B cell (primary cell): ENCODE measurements around the gene NPTXR. TPM values are rescaled to one million over a fixed set of nuclear protein-coding genes. Genes with fewer than 3 reads are reported as not detected.
"Not testable (repeated sequence)": the region's sequence is repeated elsewhere in the genome, so short reads cannot be mapped to it uniquely, and the experiment has no call there.

Experiments used
- ATAC-seq: fragments of 200-7000 bp; cut with Tn5 transposase; one replicate; pipeline ENCODE4 v1.10.0; 2021; ENCODE audit warnings: low read depth, mild to moderate bottlenecking, moderate number of reproducible peaks, moderate library complexity
- CTCF ChIA-PET: fragments of 350-600 bp; sonication (Branson Sonifier 250); formaldehyde crosslinking; loops from one replicate; lab custom pipeline; 2021; ENCODE audit warnings: antibody characterized with exemption, inconsistent platforms; lab: Charles Lee
- POLR2A ChIA-PET: fragments of 350-600 bp; sonication (Branson Sonifier 250); formaldehyde crosslinking; loops from one replicate; lab custom pipeline; 2021; ENCODE audit warnings: antibody characterized with exemption; lab: Charles Lee
- DNase-seq: peaks from one replicate; pipeline ENCODE4 v3.0.0; 2013
- H2AFZ ChIP-seq: 2 replicates; pipeline ENCODE4 v1.6.1; 2012; ENCODE audit warnings: mild to moderate bottlenecking, low read depth, low read length; ENCODE audit not compliant: insufficient read depth, poor library complexity, severe bottlenecking
- H3K27ac ChIP-seq, 2 donors: 1 replicate in 1 of 2; 2 replicates in 1 of 2; pipeline ENCODE4 v1.5.1; 2012 to 2013; ENCODE audit warnings: low read length in 2 of 2, mild to moderate bottlenecking in 2 of 2, moderate library complexity in 1 of 2
- H3K27me3 ChIP-seq, 4 experiments: fragments of 200-600 bp in 1 of 4; sonication (generic) in 1 of 4; replicated peaks in 1 of 4; 1 replicate in 2 of 4; 2 replicates in 2 of 4; pipeline versions ENCODE4 v1.6.1 to v1.7.0; 2013 to 2016; ENCODE audit warnings: low read length in 3 of 4, mild to moderate bottlenecking in 2 of 4, mixed read lengths in 1 of 4, moderate library complexity in 1 of 4; ENCODE audit not compliant: insufficient read depth in 4 of 4, control insufficient read depth in 3 of 4; ENCODE audit errors: control extremely low read depth in 1 of 4
- H3K36me3 ChIP-seq, 2 experiments: replicated peaks in 1 of 2; 1 replicate in 1 of 2; 2 replicates in 1 of 2; pipeline versions ENCODE4 v1.6.1 to v1.7.1; 2013; ENCODE audit warnings: low read length in 1 of 2; ENCODE audit not compliant: insufficient read depth in 2 of 2, control insufficient read depth in 1 of 2; ENCODE audit errors: control extremely low read depth in 1 of 2, extremely low read depth in 1 of 2
- H3K4me1 ChIP-seq, 2 donors: fragments of 200-600 bp in 1 of 2; sonication (generic) in 1 of 2; 1 replicate in 1 of 2; 2 replicates in 1 of 2; pipeline versions ENCODE4 v1.5.1 to v1.6.1; 2013 to 2017; ENCODE audit warnings: low read length in 2 of 2; ENCODE audit not compliant: control insufficient read depth in 2 of 2, insufficient read depth in 2 of 2
- H3K4me2 ChIP-seq: replicated peaks from 2 replicates; pipeline ENCODE3; 2012; ENCODE audit warnings: mild to moderate bottlenecking, low read depth, low read length; ENCODE audit not compliant: poor library complexity, severe bottlenecking
- H3K4me3 ChIP-seq, 5 experiments: fragments of 200-600 bp in 1 of 5; sonication (generic) in 1 of 5; 1 replicate in 3 of 5; 2 replicates in 2 of 5; pipeline versions ENCODE4 v1.5.1 to v1.7.0; 2011 to 2016; ENCODE audit warnings: low read length in 4 of 5, mild to moderate bottlenecking in 4 of 5, low read depth in 2 of 5, control low read depth in 1 of 5, moderate library complexity in 1 of 5; ENCODE audit not compliant: insufficient read depth in 1 of 5; ENCODE audit errors: control extremely low read depth in 1 of 5, extremely low read depth in 1 of 5
- H3K79me2 ChIP-seq: fragments of 200-600 bp; sonication (generic); one replicate; pipeline ENCODE4 v1.6.0; 2016; ENCODE audit warnings: low read length; ENCODE audit not compliant: control insufficient read depth, insufficient read depth
- H3K9ac ChIP-seq: fragments of 200-600 bp; sonication (generic); 2 replicates; pipeline ENCODE4 v1.6.1; 2017; ENCODE audit warnings: mild to moderate bottlenecking, low read length, moderate library complexity
- H3K9me3 ChIP-seq, 3 donors: one replicate each; pipeline versions ENCODE4 v1.6.1 to v1.7.1; 2013; ENCODE audit warnings: low read length in 2 of 3; ENCODE audit not compliant: control insufficient read depth in 2 of 3, insufficient read depth in 1 of 3; ENCODE audit errors: control extremely low read depth in 1 of 3
- H4K20me1 ChIP-seq: 2 replicates; pipeline ENCODE4 v1.6.0; 2012; ENCODE audit warnings: mild to moderate bottlenecking, low read length; ENCODE audit not compliant: insufficient read depth, control insufficient read depth, poor library complexity, severe bottlenecking
- H3K27ac Mint-ChIP-seq: one replicate; pipeline ENCODE4 v1.8.0; 2021; ENCODE audit warnings: mixed read lengths
- H3K27me3 Mint-ChIP-seq: one replicate; pipeline ENCODE4 v1.8.0; 2021; ENCODE audit warnings: mixed read lengths
- H3K4me1 Mint-ChIP-seq: one replicate; pipeline ENCODE4 v1.8.0; 2021; ENCODE audit warnings: mixed read lengths
- H3K4me3 Mint-ChIP-seq: one replicate; pipeline ENCODE4 v1.8.0; 2021; ENCODE audit warnings: mixed read lengths
- H3K9me3 Mint-ChIP-seq: one replicate; pipeline ENCODE4 v1.8.0; 2022; ENCODE audit warnings: mixed read lengths; ENCODE audit not compliant: insufficient read depth
- CTCF ChIP-seq: fragments of 200-600 bp; IDR thresholded peaks from one replicate; pipeline ENCODE4 v1.8.0; 2022; ENCODE audit warnings: antibody characterized with exemption, mild to moderate bottlenecking
- EZH2 ChIP-seq: IDR thresholded peaks from 2 replicates; pipeline ENCODE4 v1.6.1; 2012; ENCODE audit warnings: borderline replicate concordance, low read depth, mild to moderate bottlenecking, moderate library complexity, low read length; ENCODE audit not compliant: insufficient read depth, poor library complexity, severe bottlenecking
- WGBS: methylation state at CpG from one replicate; pipeline ENCODE4 v1.1.5; 2013; ENCODE audit warnings: missing lambda C conversion rate; ENCODE audit not compliant: insufficient coverage; 5-methylcytosine and 5-hydroxymethylcytosine counted together
- intact Hi-C: fragments of 100-400 bp; cut with micrococcal nuclease; formaldehyde crosslinking; loops from one replicate; pipeline ENCODE4 v1.10.0; 2022
- polyA plus RNA-seq: library from polyadenylated mRNA; depleted of rRNA; stranded (reverse); fragments of >200 nt; gene quantifications from 2 replicates; pipeline ENCODE4 v1.2.3, GENCODE V29; 2012
- total RNA-seq, 2 donors: library from RNA; stranded (reverse); fragments of 120-200 nt in 1 of 2; gene quantifications; 1 replicate in 1 of 2; 2 replicates in 1 of 2; pipeline versions ENCODE4 v1.2.3 to v1.2.4, GENCODE V29; 2013 to 2022

Gene NPTXR
- total and polyA plus RNA-seq, 2 donors (not counting 1 experiment from before 2014, with no cell fraction given) = 0.16 to 0.71 TPM

GRCh38 chr22:38811241-38811640 is 32.6 kb downstream of the NPTXR start:
- no peak for ATAC-seq
- Mint-ChIP-seq H3K9me3 (peaks cover 4% of the 10 kb centered on the region), H3K4me1 (no peaks in the 10 kb centered on the region), H3K4me3 (no peak overlapping the region), H3K27ac (no peak overlapping the region), H3K27me3 (peaks cover 41% of the 10 kb centered on the region)
- TF ChIP-seq EZH2 (no peak), CTCF (no peak)
- no peaks in the 10 kb centered on the region for H3K36me3 ChIP-seq
- peaks cover 0 to 12% (median 2%) of the 10 kb centered on the region in 4 experiments for H3K27me3 ChIP-seq
- no peaks in the 10 kb centered on the region for H3K79me2 ChIP-seq
- H3K4me3 ChIP-seq = no peak overlapping the region
- peaks cover 0 to 11% (median 5%) of the 10 kb centered on the region in 3 donors for H3K9me3 ChIP-seq
- POLR2A ChIA-PET = no interaction called here
- no peak overlapping the region for H2AFZ ChIP-seq
- no peak overlapping the region for H3K27ac ChIP-seq
- no peak for DNase-seq
- intact Hi-C loops = no loop called here
- no peaks in the 10 kb centered on the region for H3K4me1 ChIP-seq
- no peak overlapping the region for H3K4me2 ChIP-seq
- CTCF ChIA-PET = no interaction called here
- WGBS = 75% methylated on average over 2 of the region's 2 CpGs
- H3K9ac ChIP-seq = no peak overlapping the region
- no peaks in the 10 kb centered on the region for H4K20me1 ChIP-seq

- ATAC-seq, H3K27ac Mint-ChIP-seq, H3K4me1 ChIP-seq, H3K4me2 ChIP-seq, H3K36me3 ChIP-seq, DNase-seq, H3K9ac ChIP-seq, intact Hi-C loops, H3K9me3 Mint-ChIP-seq, H4K20me1 ChIP-seq, H3K27ac ChIP-seq, H3K9me3 ChIP-seq, H3K4me3 Mint-ChIP-seq, H3K4me1 Mint-ChIP-seq, H3K79me2 ChIP-seq, H3K4me3 ChIP-seq, POLR2A ChIA-PET, H2AFZ ChIP-seq: not testable (repeated sequence)
- H3K27me3 Mint-ChIP-seq = peaks cover 34% of the 10 kb centered on the region
- WGBS = 70% methylated on average over 4 of the region's 8 CpGs
- CTCF ChIA-PET = interaction anchor here (1.5 kb wide), 1 partner anchor 39 kb away, joined by 3 read pairs; no protein-coding TSS in a partner anchor
- H3K27me3 ChIP-seq = peaks cover 0 to 30% (median 3%) of the 10 kb centered on the region in 4 experiments
Measured at GRCh38 chr22:38805041-38805593, 38.7 kb downstream of the NPTXR start.
